Fibroblast of villous mesenchyme (primary cell): ENCODE data around the gene MACC1. TPM values are rescaled to one million over a fixed set of nuclear protein-coding genes. Genes with fewer than 3 reads are reported as not detected.

Experiments used
- DNase-seq: peaks from one replicate; pipeline ENCODE4 v3.0.0-alpha.2; 2010; ENCODE audit warnings: low read depth
- H3K4me3 ChIP-seq: 2 replicates; pipeline ENCODE4 v1.5.1; 2011; ENCODE audit warnings: low read depth, mild to moderate bottlenecking, low read length
- total RNA-seq: library from RNA; depleted of rRNA; stranded (reverse); fragments of >200 nt; gene quantifications from 2 replicates; pipeline ENCODE4 v1.2.3, GENCODE V29; 2012
- TF ChIP-seq, protein P1 (sequence below): IDR thresholded peaks from 2 replicates; pipeline ENCODE4 v1.5.1; 2012; ENCODE audit warnings: low read depth, mild to moderate bottlenecking, low read length; ENCODE audit not compliant: insufficient read depth

Gene MACC1
- total RNA-seq, 1 donor: under 0.01 TPM

- no peak overlapping the region for H3K4me3 ChIP-seq
- DNase-seq: no peak
- TF ChIP-seq, protein P1, sequence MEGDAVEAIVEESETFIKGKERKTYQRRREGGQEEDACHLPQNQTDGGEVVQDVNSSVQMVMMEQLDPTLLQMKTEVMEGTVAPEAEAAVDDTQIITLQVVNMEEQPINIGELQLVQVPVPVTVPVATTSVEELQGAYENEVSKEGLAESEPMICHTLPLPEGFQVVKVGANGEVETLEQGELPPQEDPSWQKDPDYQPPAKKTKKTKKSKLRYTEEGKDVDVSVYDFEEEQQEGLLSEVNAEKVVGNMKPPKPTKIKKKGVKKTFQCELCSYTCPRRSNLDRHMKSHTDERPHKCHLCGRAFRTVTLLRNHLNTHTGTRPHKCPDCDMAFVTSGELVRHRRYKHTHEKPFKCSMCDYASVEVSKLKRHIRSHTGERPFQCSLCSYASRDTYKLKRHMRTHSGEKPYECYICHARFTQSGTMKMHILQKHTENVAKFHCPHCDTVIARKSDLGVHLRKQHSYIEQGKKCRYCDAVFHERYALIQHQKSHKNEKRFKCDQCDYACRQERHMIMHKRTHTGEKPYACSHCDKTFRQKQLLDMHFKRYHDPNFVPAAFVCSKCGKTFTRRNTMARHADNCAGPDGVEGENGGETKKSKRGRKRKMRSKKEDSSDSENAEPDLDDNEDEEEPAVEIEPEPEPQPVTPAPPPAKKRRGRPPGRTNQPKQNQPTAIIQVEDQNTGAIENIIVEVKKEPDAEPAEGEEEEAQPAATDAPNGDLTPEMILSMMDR: no peak
Measured at GRCh38 chr7:20165146-20165510, 52.1 kb downstream of the MACC1 start.

GRCh38 chr7:20164425-20165145, 52.6 kb downstream of the MACC1 start:
- TF ChIP-seq, protein P1: no peak
- H3K4me3 ChIP-seq: no peak overlapping the region
- DNase-seq: peak; percentile 40

- no peak for DNase-seq
- TF ChIP-seq, protein P1: no peak
- H3K4me3 ChIP-seq: no peak overlapping the region
Measured at GRCh38 chr7:20162665-20163064, 54.5 kb downstream of the MACC1 start.

GRCh38 chr7:20159226-20159747, 57.9 kb downstream of the MACC1 start:
- DNase-seq: no peak
- TF ChIP-seq, protein P1: no peak
- no peak overlapping the region for H3K4me3 ChIP-seq

GRCh38 chr7:20158684-20159083, 58.5 kb downstream of the MACC1 start:
- no peak overlapping the region for H3K4me3 ChIP-seq
- peak; percentile 21 for DNase-seq
- TF ChIP-seq, protein P1: peak; percentile 42

DNA sequence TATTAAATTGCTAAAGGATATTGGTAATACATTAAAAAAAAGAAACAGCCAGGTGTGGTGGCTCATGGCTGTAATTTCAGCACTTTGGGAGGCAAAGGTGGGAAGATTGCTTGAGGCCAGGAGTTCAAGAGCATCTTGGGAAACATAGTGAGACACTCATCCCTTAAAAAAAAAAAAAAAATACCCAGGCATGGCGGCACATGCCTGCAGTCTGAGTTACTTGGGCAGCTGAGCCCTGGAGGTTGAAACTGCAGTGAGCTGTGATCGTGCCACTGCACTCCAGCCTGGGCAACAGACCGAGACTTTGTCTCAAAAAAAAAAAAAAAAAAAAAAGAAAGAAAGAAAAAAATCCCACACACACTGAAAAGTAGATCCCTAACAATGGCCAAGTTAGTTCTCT, 59.7 kb downstream of the MACC1 start:
- no peak for DNase-seq
- TF ChIP-seq, protein P1: no peak
- no peak overlapping the region for H3K4me3 ChIP-seq
